Vagina (tissue), 2 donors: ENCODE measurements around the gene PRKCQ.

ENCODE experiments used
- POLR2A ChIP-seq, 2 donors: fragments of 450-650 bp; IDR thresholded peaks; one replicate each; pipeline ENCODE4 v1.6.1; 2017; ENCODE audit warnings: antibody characterized with exemption in 2 of 2, mild to moderate bottlenecking in 2 of 2, moderate library complexity in 2 of 2
- POLR2AphosphoS5 ChIP-seq, 2 donors: sonication (generic); formaldehyde crosslinking; IDR thresholded peaks; one replicate each; pipeline ENCODE4 v1.9.0; 2017; ENCODE audit warnings: antibody characterized with exemption in 2 of 2, mild to moderate bottlenecking in 2 of 2, low read depth in 1 of 2; ENCODE audit not compliant: insufficient read depth in 1 of 2
- TF ChIP-seq, protein P1 (sequence below), 3 experiments: fragments of 450-650 bp in 2 of 3; fragments of 200-600 bp in 1 of 3; sonication (generic) in 1 of 3; IDR thresholded peaks; one replicate each; pipeline ENCODE4 v1.5.1; 2017 to 2019; ENCODE audit warnings: antibody characterized with exemption in 3 of 3, mild to moderate bottlenecking in 2 of 3, moderate library complexity in 2 of 3

DNA sequence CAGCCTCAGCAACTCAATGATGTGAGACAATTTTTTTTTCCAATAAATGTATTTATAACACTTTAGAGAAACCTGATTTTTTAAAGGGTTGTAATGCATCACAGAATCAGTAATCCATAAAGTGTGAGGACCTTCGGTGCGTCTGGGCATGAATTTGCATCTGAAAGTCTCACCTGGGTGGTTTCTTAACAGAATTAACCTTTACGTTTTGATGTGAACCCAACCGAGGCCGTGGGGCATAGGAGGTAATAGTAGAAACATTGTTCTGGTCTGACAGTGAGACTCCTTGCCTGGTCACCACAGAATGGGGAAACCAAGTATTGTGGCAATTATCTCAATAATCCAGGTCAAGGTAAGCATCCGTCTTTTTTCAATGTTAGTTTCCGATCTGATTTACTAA is 114.6 kb downstream of the PRKCQ start:
- TF ChIP-seq, protein P1, sequence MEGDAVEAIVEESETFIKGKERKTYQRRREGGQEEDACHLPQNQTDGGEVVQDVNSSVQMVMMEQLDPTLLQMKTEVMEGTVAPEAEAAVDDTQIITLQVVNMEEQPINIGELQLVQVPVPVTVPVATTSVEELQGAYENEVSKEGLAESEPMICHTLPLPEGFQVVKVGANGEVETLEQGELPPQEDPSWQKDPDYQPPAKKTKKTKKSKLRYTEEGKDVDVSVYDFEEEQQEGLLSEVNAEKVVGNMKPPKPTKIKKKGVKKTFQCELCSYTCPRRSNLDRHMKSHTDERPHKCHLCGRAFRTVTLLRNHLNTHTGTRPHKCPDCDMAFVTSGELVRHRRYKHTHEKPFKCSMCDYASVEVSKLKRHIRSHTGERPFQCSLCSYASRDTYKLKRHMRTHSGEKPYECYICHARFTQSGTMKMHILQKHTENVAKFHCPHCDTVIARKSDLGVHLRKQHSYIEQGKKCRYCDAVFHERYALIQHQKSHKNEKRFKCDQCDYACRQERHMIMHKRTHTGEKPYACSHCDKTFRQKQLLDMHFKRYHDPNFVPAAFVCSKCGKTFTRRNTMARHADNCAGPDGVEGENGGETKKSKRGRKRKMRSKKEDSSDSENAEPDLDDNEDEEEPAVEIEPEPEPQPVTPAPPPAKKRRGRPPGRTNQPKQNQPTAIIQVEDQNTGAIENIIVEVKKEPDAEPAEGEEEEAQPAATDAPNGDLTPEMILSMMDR (IDR thresholded peaks at IDR 0.05): no peak
- TF ChIP-seq POLR2AphosphoS5 (IDR thresholded peaks at IDR 0.05; ENCODE audit: insufficient read depth in 1 of 2, low read depth in 1 of 2) (no peak), POLR2A (IDR thresholded peaks at IDR 0.05) (no peak)
